ENCODE measurements around the gene TBC1D20.

DNA sequence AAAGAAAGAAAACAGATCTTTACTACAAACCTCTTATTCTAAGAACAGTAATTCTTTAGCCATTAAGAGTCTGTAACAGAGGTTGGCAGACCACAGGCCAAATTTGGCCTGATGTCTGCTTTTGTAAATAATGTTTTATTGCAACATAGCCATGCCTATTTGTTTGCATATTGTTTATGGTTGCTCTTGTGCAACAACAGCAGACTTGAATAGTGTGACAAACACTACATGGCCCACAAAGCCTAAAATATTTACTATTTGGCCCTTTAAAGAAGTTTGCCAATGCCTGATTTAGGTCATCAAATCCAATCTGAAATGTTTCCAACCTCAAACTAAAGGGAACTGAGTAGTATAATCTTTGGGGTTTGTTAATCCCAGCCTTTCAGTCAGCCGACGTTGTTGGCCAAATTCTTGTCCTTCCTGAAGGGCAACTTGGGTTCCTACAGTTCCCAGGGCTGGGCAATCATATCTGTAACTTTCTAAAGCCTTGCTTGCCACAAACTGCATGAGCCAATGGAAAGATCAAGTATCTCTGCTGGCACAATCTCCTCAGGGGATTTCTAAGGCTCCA is 33.9 kb upstream of the TBC1D20 start:
- TF ChIP-seq, protein P1, sequence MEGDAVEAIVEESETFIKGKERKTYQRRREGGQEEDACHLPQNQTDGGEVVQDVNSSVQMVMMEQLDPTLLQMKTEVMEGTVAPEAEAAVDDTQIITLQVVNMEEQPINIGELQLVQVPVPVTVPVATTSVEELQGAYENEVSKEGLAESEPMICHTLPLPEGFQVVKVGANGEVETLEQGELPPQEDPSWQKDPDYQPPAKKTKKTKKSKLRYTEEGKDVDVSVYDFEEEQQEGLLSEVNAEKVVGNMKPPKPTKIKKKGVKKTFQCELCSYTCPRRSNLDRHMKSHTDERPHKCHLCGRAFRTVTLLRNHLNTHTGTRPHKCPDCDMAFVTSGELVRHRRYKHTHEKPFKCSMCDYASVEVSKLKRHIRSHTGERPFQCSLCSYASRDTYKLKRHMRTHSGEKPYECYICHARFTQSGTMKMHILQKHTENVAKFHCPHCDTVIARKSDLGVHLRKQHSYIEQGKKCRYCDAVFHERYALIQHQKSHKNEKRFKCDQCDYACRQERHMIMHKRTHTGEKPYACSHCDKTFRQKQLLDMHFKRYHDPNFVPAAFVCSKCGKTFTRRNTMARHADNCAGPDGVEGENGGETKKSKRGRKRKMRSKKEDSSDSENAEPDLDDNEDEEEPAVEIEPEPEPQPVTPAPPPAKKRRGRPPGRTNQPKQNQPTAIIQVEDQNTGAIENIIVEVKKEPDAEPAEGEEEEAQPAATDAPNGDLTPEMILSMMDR (IDR thresholded peaks at IDR 0.05; ENCODE audit: low read depth, low read length): no peak
- TF ChIP-seq EZH2phosphoT487 (IDR thresholded peaks at IDR 0.05; ENCODE audit: low read depth): no peak
